H1 (cell line): ENCODE measurements around the gene POLN. TPM values are rescaled to one million over a fixed set of nuclear protein-coding genes. Genes with fewer than 3 reads are reported as not detected.
A peak's percentile ranks its signal among the peaks of the same experiment; 100 is the strongest.

Experiments used
- CHD2 ChIP-seq: IDR thresholded peaks from 2 replicates; pipeline ENCODE4 v1.6.1; 2012; ENCODE audit warnings: low read length, improper control_type of control experiment
- GABPA ChIP-seq: IDR thresholded peaks from 2 replicates; pipeline ENCODE4 v1.6.1; 2011; ENCODE audit warnings: mild to moderate bottlenecking, low read length, moderate library complexity, borderline replicate concordance; ENCODE audit not compliant: insufficient read depth
- GTF2F1 ChIP-seq: IDR thresholded peaks from 2 replicates; pipeline ENCODE4 v1.6.1; 2012; ENCODE audit warnings: low read depth, low read length, improper control_type of control experiment, borderline replicate concordance
- JUN ChIP-seq: IDR thresholded peaks from 2 replicates; pipeline ENCODE4 v1.6.1; 2011; ENCODE audit warnings: low read depth, mild to moderate bottlenecking, improper control_type of control experiment, low read length
- PHF8 ChIP-seq: fragments of 200-600 bp; sonication (generic); conservative IDR thresholded peaks from 2 replicates; pipeline ENCODE4 v1.7.1; 2012; ENCODE audit warnings: low read depth, mild to moderate bottlenecking, inconsistent platforms, low read length, moderate library complexity
- RAD21 ChIP-seq, 2 experiments: IDR thresholded peaks in 1 of 2; conservative IDR thresholded peaks in 1 of 2; 2 replicates each; pipeline ENCODE4 v1.6.1; 2011; ENCODE audit warnings: low read depth in 2 of 2, low read length in 2 of 2, improper control_type of control experiment in 1 of 2, inconsistent platforms in 1 of 2, mild to moderate bottlenecking in 1 of 2, moderate library complexity in 1 of 2
- RFX5 ChIP-seq: IDR thresholded peaks from 2 replicates; pipeline ENCODE4 v1.6.1; 2011; ENCODE audit warnings: low read depth, low read length, improper control_type of control experiment, borderline replicate concordance
- polyA plus RNA-seq, 7 experiments: library from polyadenylated mRNA; depleted of rRNA in 3 of 7; stranded (reverse) in 5 of 7; unstranded in 2 of 7; fragments of >200 nt in 5 of 7; fragments of 200-250 nt in 2 of 7; gene quantifications; 1 replicate in 5 of 7; 2 replicates in 1 of 7; 4 replicates in 1 of 7; pipeline versions ENCODE4 v1.2.1 to v1.2.3, GENCODE V29; 2011 to 2013; ENCODE audit warnings: missing spikeins in 2 of 7, mixed read lengths in 2 of 7
- total RNA-seq: library from RNA; stranded (reverse); fragmentation: NEBNext Ultra II Directional; extraction: Animal tissue kit (Norgen Biotek cat#: 25700); gene quantifications from 2 replicates; pipeline ENCODE4 v1.2.1, GENCODE V29; 2021
- TF ChIP-seq, protein P1 (sequence below): fragments of 300-600 bp; sonication (generic); IDR thresholded peaks from 2 replicates; pipeline ENCODE4 v1.7.1; 2012; ENCODE audit warnings: low read length, moderate library complexity, mild to moderate bottlenecking, inconsistent platforms; ENCODE audit not compliant: insufficient replicate concordance
- TF ChIP-seq, protein P2 (sequence below): IDR thresholded peaks from 2 replicates; pipeline ENCODE4 v1.6.1; 2012; ENCODE audit warnings: inconsistent platforms

Gene POLN
- total and polyA plus RNA-seq, 2 of the 8 experiments (the other 6 are each of a cell fraction or from before 2014, with no cell fraction given): 0.98 to 1.5 TPM

DNA sequence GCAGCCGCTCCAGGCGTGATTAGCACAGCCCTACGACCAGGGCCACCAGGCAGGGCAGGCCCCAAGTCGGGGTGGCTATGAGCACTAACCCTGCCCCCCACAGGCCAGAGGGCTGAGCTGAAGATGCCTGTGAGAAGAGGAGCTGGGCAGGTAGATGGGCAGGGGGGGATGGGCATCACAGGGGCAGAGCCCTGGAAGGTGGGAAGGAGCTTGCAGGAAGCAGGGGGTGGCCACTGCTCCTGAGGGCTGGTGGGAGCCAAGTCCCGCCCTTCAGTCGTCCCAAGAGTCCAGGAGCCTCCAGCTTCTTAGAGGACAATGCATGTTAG is 27.2 kb upstream of the POLN start (continued):
- TF ChIP-seq, protein P1, sequence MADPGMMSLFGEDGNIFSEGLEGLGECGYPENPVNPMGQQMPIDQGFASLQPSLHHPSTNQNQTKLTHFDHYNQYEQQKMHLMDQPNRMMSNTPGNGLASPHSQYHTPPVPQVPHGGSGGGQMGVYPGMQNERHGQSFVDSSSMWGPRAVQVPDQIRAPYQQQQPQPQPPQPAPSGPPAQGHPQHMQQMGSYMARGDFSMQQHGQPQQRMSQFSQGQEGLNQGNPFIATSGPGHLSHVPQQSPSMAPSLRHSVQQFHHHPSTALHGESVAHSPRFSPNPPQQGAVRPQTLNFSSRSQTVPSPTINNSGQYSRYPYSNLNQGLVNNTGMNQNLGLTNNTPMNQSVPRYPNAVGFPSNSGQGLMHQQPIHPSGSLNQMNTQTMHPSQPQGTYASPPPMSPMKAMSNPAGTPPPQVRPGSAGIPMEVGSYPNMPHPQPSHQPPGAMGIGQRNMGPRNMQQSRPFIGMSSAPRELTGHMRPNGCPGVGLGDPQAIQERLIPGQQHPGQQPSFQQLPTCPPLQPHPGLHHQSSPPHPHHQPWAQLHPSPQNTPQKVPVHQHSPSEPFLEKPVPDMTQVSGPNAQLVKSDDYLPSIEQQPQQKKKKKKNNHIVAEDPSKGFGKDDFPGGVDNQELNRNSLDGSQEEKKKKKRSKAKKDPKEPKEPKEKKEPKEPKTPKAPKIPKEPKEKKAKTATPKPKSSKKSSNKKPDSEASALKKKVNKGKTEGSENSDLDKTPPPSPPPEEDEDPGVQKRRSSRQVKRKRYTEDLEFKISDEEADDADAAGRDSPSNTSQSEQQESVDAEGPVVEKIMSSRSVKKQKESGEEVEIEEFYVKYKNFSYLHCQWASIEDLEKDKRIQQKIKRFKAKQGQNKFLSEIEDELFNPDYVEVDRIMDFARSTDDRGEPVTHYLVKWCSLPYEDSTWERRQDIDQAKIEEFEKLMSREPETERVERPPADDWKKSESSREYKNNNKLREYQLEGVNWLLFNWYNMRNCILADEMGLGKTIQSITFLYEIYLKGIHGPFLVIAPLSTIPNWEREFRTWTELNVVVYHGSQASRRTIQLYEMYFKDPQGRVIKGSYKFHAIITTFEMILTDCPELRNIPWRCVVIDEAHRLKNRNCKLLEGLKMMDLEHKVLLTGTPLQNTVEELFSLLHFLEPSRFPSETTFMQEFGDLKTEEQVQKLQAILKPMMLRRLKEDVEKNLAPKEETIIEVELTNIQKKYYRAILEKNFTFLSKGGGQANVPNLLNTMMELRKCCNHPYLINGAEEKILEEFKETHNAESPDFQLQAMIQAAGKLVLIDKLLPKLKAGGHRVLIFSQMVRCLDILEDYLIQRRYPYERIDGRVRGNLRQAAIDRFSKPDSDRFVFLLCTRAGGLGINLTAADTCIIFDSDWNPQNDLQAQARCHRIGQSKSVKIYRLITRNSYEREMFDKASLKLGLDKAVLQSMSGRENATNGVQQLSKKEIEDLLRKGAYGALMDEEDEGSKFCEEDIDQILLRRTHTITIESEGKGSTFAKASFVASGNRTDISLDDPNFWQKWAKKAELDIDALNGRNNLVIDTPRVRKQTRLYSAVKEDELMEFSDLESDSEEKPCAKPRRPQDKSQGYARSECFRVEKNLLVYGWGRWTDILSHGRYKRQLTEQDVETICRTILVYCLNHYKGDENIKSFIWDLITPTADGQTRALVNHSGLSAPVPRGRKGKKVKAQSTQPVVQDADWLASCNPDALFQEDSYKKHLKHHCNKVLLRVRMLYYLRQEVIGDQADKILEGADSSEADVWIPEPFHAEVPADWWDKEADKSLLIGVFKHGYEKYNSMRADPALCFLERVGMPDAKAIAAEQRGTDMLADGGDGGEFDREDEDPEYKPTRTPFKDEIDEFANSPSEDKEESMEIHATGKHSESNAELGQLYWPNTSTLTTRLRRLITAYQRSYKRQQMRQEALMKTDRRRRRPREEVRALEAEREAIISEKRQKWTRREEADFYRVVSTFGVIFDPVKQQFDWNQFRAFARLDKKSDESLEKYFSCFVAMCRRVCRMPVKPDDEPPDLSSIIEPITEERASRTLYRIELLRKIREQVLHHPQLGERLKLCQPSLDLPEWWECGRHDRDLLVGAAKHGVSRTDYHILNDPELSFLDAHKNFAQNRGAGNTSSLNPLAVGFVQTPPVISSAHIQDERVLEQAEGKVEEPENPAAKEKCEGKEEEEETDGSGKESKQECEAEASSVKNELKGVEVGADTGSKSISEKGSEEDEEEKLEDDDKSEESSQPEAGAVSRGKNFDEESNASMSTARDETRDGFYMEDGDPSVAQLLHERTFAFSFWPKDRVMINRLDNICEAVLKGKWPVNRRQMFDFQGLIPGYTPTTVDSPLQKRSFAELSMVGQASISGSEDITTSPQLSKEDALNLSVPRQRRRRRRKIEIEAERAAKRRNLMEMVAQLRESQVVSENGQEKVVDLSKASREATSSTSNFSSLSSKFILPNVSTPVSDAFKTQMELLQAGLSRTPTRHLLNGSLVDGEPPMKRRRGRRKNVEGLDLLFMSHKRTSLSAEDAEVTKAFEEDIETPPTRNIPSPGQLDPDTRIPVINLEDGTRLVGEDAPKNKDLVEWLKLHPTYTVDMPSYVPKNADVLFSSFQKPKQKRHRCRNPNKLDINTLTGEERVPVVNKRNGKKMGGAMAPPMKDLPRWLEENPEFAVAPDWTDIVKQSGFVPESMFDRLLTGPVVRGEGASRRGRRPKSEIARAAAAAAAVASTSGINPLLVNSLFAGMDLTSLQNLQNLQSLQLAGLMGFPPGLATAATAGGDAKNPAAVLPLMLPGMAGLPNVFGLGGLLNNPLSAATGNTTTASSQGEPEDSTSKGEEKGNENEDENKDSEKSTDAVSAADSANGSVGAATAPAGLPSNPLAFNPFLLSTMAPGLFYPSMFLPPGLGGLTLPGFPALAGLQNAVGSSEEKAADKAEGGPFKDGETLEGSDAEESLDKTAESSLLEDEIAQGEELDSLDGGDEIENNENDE: no peak
- TF ChIP-seq GTF2F1 (no peak), RFX5 (no peak), RAD21 (IDR thresholded peaks at IDR 0.05 in 1 of 2, conservative IDR thresholded peaks at IDR 0.05 in 1 of 2; ENCODE audit: low read depth in 2 of 2, low read length in 2 of 2) (peak in 1 of 2 experiments; percentile 27; a peak in 1 of 4 replicates), CHD2 (no peak), JUN (no peak), PHF8 (no peak), GABPA (peak; percentile 52; the same call in 1 of the 2 replicates)
- TF ChIP-seq, protein P2, sequence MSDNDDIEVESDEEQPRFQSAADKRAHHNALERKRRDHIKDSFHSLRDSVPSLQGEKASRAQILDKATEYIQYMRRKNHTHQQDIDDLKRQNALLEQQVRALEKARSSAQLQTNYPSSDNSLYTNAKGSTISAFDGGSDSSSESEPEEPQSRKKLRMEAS: no peak
